K562 (cell line): ENCODE data around the gene P2RX2. TPM values are rescaled to one million over a fixed set of nuclear protein-coding genes. Genes with fewer than 3 reads are reported as not detected.

Source experiments
- ATAC-seq: fragments of 200-7000 bp; cut with Tn5 transposase; 3 replicates; pipeline ENCODE4 v1.9.1; 2020; ENCODE audit warnings: moderate library complexity
- BruUV-seq: library from RNA; stranded (reverse); fragments of 400-500 nt; replicated peaks from 2 replicates; lab custom pipeline; 2021; lab: Mats Ljungman, UMichigan
- CTCF ChIA-PET: fragments of 300-600 bp; formaldehyde crosslinking; extraction: SDS; loops from one replicate; lab custom pipeline; 2021; ENCODE audit warnings: low intra/inter-chr PET ratio; lab: Yijun Ruan, JAX
- POLR2A ChIA-PET: fragments of 300-600, 350-650 bp; sonication (Branson Sonifier 250); formaldehyde crosslinking; extraction: SDS; loops from one replicate; lab custom pipeline; 2021; ENCODE audit warnings: antibody characterized with exemption, inconsistent platforms; lab: Yijun Ruan, JAX
- DNase-seq, 4 experiments: peaks; one replicate each; pipeline versions ENCODE4 v3.0.0 to v3.0.0-alpha.2; 2011 to 2018; ENCODE audit warnings: low spot score in 3 of 4, mixed read lengths in 3 of 4; ENCODE audit errors: extremely low read depth in 1 of 4
- FAIRE-seq: peaks from 2 replicates; lab custom pipeline; 2011; peaks lifted over from hg19 to GRCh38; lab: Jason Lieb, UNC
- H2AFZ ChIP-seq: 2 replicates; pipeline ENCODE4 v1.6.0; 2011; ENCODE audit warnings: low read depth, low read length, control low read depth, inconsistent platforms
- H3K27ac ChIP-seq: fragments of 200-600 bp; 3 replicates; pipeline ENCODE4 v1.8.0; 2011; ENCODE audit warnings: low read depth, mild to moderate bottlenecking, control low read depth, inconsistent platforms, low read length, moderate library complexity, mixed read lengths; ENCODE audit errors: extremely low read depth
- H3K27me3 ChIP-seq, 2 experiments: fragments of 300-600 bp in 1 of 2; 2 replicates in 1 of 2; 3 replicates in 1 of 2; pipeline versions ENCODE4 v1.6.0 to v1.8.0; 2011; ENCODE audit warnings: inconsistent platforms in 2 of 2, low read length in 2 of 2, mild to moderate bottlenecking in 1 of 2, mixed read lengths in 1 of 2, moderate library complexity in 1 of 2; ENCODE audit not compliant: control insufficient read depth in 2 of 2, insufficient read depth in 2 of 2
- H3K36me3 ChIP-seq: fragments of 300-600 bp; 3 replicates; pipeline ENCODE4 v1.8.0; 2011; ENCODE audit warnings: mild to moderate bottlenecking, low read length, inconsistent platforms; ENCODE audit not compliant: control insufficient read depth, insufficient read depth
- H3K4me1 ChIP-seq, 2 experiments: fragments of 200-600 bp in 1 of 2; replicated peaks in 1 of 2; 2 replicates in 1 of 2; 3 replicates in 1 of 2; pipeline versions ENCODE4 v1.5.1 to v1.8.0; 2011; ENCODE audit warnings: inconsistent platforms in 2 of 2, low read length in 2 of 2, mild to moderate bottlenecking in 1 of 2, mixed read lengths in 1 of 2, moderate library complexity in 1 of 2; ENCODE audit not compliant: control insufficient read depth in 2 of 2, insufficient read depth in 2 of 2
- H3K4me2 ChIP-seq: 2 replicates; pipeline ENCODE4 v1.6.1; 2011; ENCODE audit warnings: low read length, control low read depth, inconsistent platforms, mixed read lengths; ENCODE audit not compliant: insufficient read depth
- H3K4me3 ChIP-seq: fragments of 200-600 bp; sonication (generic), shearing (Covaris generic); 2 replicates; pipeline ENCODE4 v1.5.1; 2016; ENCODE audit warnings: control low read depth, inconsistent platforms
- H3K79me2 ChIP-seq: fragments of 200-600 bp; 3 replicates; pipeline ENCODE4 v1.8.0; 2011; ENCODE audit warnings: low read length, inconsistent platforms; ENCODE audit not compliant: control insufficient read depth, insufficient read depth
- H3K9ac ChIP-seq, 2 experiments: 2 replicates each; pipeline versions ENCODE4 v1.6.0 to v1.6.1; 2011; ENCODE audit warnings: low read depth in 2 of 2, low read length in 2 of 2, control low read depth in 1 of 2, inconsistent platforms in 1 of 2, mild to moderate bottlenecking in 1 of 2, mixed read lengths in 1 of 2; ENCODE audit not compliant: insufficient read depth in 1 of 2
- H3K9me1 ChIP-seq: one replicate; pipeline ENCODE4 v1.6.0; 2011; ENCODE audit warnings: inconsistent platforms, mild to moderate bottlenecking, low read length, moderate library complexity; ENCODE audit not compliant: control insufficient read depth, insufficient read depth
- H3K9me3 ChIP-seq: replicated peaks from 2 replicates; pipeline ENCODE4 v1.5.1; 2011; ENCODE audit warnings: low read depth, low read length, inconsistent platforms; ENCODE audit not compliant: control insufficient read depth, insufficient read depth
- H4K20me1 ChIP-seq: replicated peaks from 2 replicates; pipeline ENCODE4 v1.6.1; 2011; ENCODE audit warnings: low read length, inconsistent platforms, mixed read lengths; ENCODE audit not compliant: control insufficient read depth, insufficient read depth
- CAMTA2 ChIP-seq: fragments of 250-450 bp; sonication (Bioruptor Pico); conservative IDR thresholded peaks from 2 replicates; pipeline ENCODE4 v1.5.1; 2022
- CREB1 ChIP-seq, 2 experiments: sonication (generic) in 1 of 2; formaldehyde crosslinking in 1 of 2; IDR thresholded peaks; 2 replicates each; pipeline versions ENCODE4 v1.6.1 to v1.8.0; 2012 to 2022; ENCODE audit warnings: inconsistent platforms in 1 of 2, mild to moderate bottlenecking in 1 of 2, missing genetic modification reagents in 1 of 2, moderate library complexity in 1 of 2
- EP300 ChIP-seq: IDR thresholded peaks from 2 replicates; pipeline ENCODE4 v1.6.1; 2012; ENCODE audit warnings: low read length, improper control_type of control experiment
- MYC ChIP-seq, 2 experiments: fragments of 250-450 bp in 1 of 2; sonication (Bioruptor Pico) in 1 of 2; IDR thresholded peaks; 2 replicates each; pipeline versions ENCODE4 v1.5.1 to v1.6.1; 2012 to 2021; ENCODE audit warnings: low read depth in 2 of 2, borderline replicate concordance in 1 of 2, improper control_type of control experiment in 1 of 2, low read length in 1 of 2, mild to moderate bottlenecking in 1 of 2, moderate library complexity in 1 of 2
- POLR3G ChIP-seq: IDR thresholded peaks from 2 replicates; pipeline ENCODE4 v1.6.1; 2011; ENCODE audit not compliant: insufficient read length, insufficient replicate concordance; ENCODE audit errors: extremely low read depth
- PRMT5 ChIP-seq: sonication (generic); formaldehyde crosslinking; IDR thresholded peaks from 2 replicates; pipeline ENCODE4 v1.5.0; 2020; ENCODE audit warnings: missing genetic modification reagents
- SMARCB1 ChIP-seq: IDR thresholded peaks from 2 replicates; pipeline ENCODE4 v1.6.1; 2011; ENCODE audit warnings: improper control_type of control experiment, low read depth; ENCODE audit not compliant: insufficient read length
- SNIP1 ChIP-seq: fragments of 450-650 bp; IDR thresholded peaks from 2 replicates; pipeline ENCODE4 v1.7.1; 2017; ENCODE audit warnings: low read depth, mild to moderate bottlenecking
- ZNF124 ChIP-seq: sonication (generic); formaldehyde crosslinking; IDR thresholded peaks from 2 replicates; pipeline ENCODE4 v1.8.1; 2022; ENCODE audit warnings: missing genetic modification reagents
- ZNF146 ChIP-seq: IDR thresholded peaks from one replicate; pipeline ENCODE4 v1.6.1; 2018; ENCODE audit warnings: missing compliant biosample characterization; ENCODE audit not compliant: unreplicated experiment
- ZNF586 ChIP-seq: fragments of 450-650 bp; formaldehyde crosslinking; conservative IDR thresholded peaks from 2 replicates; pipeline ENCODE4 v1.4.0; 2020; ENCODE audit warnings: mild to moderate bottlenecking, moderate library complexity
- ZNF707 ChIP-seq: fragments of 250-450 bp; sonication (Bioruptor Pico); conservative IDR thresholded peaks from 2 replicates; pipeline ENCODE4 v1.8.0; 2022; ENCODE audit warnings: inconsistent platforms, mild to moderate bottlenecking, moderate library complexity
- ZNF76 ChIP-seq: fragments of 250-450 bp; sonication (Bioruptor Pico); IDR thresholded peaks from 2 replicates; pipeline ENCODE4 v1.4.0; 2020; ENCODE audit warnings: mild to moderate bottlenecking, moderate library complexity, borderline replicate concordance
- ZNF77 ChIP-seq: fragments of 250-450 bp; sonication (Bioruptor Pico); IDR thresholded peaks from 2 replicates; pipeline ENCODE4 v1.5.0; 2020
- WGBS: fragments of 100-300 bp; shearing (Covaris generic); methylation state at CpG from one replicate; pipeline ENCODE4 v1.1.6; 2016; ENCODE audit warnings: low coverage, mixed read lengths; ENCODE audit not compliant: insufficient coverage; ENCODE audit errors: missing lambda C conversion rate; 5-methylcytosine and 5-hydroxymethylcytosine counted together
- in situ Hi-C: fragments of 300-500 bp; cut with MboI; formaldehyde crosslinking; loops from 4 replicates; pipeline ENCODE4 v1.15.0; 2018; ENCODE audit warnings: inconsistent platforms, mixed read lengths
- intact Hi-C: fragments of 100-400 bp; cut with micrococcal nuclease; formaldehyde crosslinking; loops from 2 replicates; pipeline ENCODE4 v1.14.2; 2022
- polyA plus RNA-seq, 8 experiments: library from polyadenylated mRNA; depleted of rRNA in 4 of 8; stranded (reverse) in 5 of 8; unstranded in 3 of 8; fragments of >200 nt; fragmentation: Nextera tagmentation in 2 of 8; fragmentation: Illumina TruSeq in 1 of 8; extraction: Ambion mirVana in 2 of 8; extraction: Trizol in 1 of 8; gene quantifications; 2 replicates each; pipeline versions ENCODE4 v1.2.1 to v1.2.3, GENCODE V29; 2011 to 2014; ENCODE audit warnings: inconsistent platforms in 1 of 8, missing spikeins in 1 of 8
- total RNA-seq, 7 experiments: library from RNA; depleted of rRNA in 6 of 7; stranded (reverse); fragments of >200 nt in 6 of 7; fragmentation: Illumina TruSeq in 2 of 7; extraction: Trizol in 2 of 7; gene quantifications; 2 replicates each; pipeline versions ENCODE4 v1.2.1 to v1.2.3, GENCODE V29; 2011 to 2021; ENCODE audit warnings: low replicate concordance in 1 of 7
- TF ChIP-seq, protein P1 (sequence below): fragments of 250-450 bp; sonication (Bioruptor Pico); IDR thresholded peaks from 2 replicates; pipeline ENCODE4 v1.5.0; 2021

The P2RX2 gene
- total and polyA plus RNA-seq, 9 of the 15 experiments (the other 6 are each of a cell fraction or from before 2014, with no cell fraction given) = not detected

DNA sequence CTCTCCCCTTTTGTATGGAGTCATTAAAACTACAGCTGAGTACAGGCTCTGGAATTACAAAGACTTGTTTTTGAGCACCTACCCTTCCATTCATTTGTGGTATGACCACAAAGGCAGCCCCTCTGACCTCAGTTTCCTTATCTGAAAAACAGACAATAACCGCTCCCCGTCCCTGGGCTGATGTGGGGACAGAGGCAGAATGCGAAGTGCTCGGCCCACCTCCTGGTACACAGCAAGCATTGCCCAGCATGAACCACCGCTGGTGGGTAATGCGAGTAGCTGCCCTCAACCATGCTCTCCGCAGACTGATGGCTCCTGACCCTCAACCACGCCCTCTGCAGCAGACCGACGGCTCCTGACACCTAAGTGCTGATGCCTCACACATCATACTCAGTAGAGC, 22.4 kb downstream of the P2RX2 start:
- H3K27me3 ChIP-seq = no peaks in the 10 kb centered on the region
- in situ Hi-C loops = no loop called here
- DNase-seq (no peak), ATAC-seq (no peak), FAIRE-seq (no peak)
- H3K36me3 ChIP-seq = peaks cover 93% of the 10 kb centered on the region
- ChIA-PET CTCF (no interaction called here), POLR2A (interaction anchor here (0.6 kb wide), 1 partner anchor 182 kb away, joined by 3 read pairs; no protein-coding TSS in a partner anchor)
- H3K79me2 ChIP-seq = no peaks in the 10 kb centered on the region; the same call in 2 of the 3 replicates
- TF ChIP-seq POLR3G = no peak
- TF ChIP-seq PRMT5 = no peak
- TF ChIP-seq CAMTA2 (CRISPR knock-in tag) = no peak
- TF ChIP-seq ZNF146 (CRISPR knock-in tag) = no peak
- TF ChIP-seq SNIP1 = no peak
- TF ChIP-seq ZNF586 (CRISPR knock-in tag) = no peak
- no peak for TF ChIP-seq ZNF76 (CRISPR knock-in tag)
- no peak for TF ChIP-seq SMARCB1
- TF ChIP-seq CREB1 (IDR thresholded peaks at IDR 0.05) = no peak
- TF ChIP-seq CREB1 (CRISPR knock-in tag; IDR thresholded peaks at IDR 0.05) = no peak
- TF ChIP-seq MYC (IDR thresholded peaks at IDR 0.05; ENCODE audit: low read depth, low read length) = no peak
- TF ChIP-seq MYC (CRISPR knock-in tag; IDR thresholded peaks at IDR 0.05; ENCODE audit: borderline replicate concordance, low read depth) = no peak
- TF ChIP-seq ZNF124 = no peak
- TF ChIP-seq EP300 = no peak
- no peak for TF ChIP-seq ZNF707 (CRISPR knock-in tag)
- TF ChIP-seq ZNF77 = no peak
- TF ChIP-seq, protein P1, sequence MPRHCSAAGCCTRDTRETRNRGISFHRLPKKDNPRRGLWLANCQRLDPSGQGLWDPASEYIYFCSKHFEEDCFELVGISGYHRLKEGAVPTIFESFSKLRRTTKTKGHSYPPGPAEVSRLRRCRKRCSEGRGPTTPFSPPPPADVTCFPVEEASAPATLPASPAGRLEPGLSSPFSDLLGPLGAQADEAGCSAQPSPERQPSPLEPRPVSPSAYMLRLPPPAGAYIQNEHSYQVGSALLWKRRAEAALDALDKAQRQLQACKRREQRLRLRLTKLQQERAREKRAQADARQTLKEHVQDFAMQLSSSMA (CRISPR knock-in tag) = no peak
- H3K9me1 ChIP-seq = no peaks in the 10 kb centered on the region
- no TSS peak for BruUV-seq
- H2AFZ ChIP-seq = no peak overlapping the region
- intact Hi-C loops = no loop called here
- no peak overlapping the region for H3K27ac ChIP-seq
- H4K20me1 ChIP-seq = peaks cover 10% of the 10 kb centered on the region; the same call in 1 of the 2 replicates
- no peak overlapping the region for H3K4me2 ChIP-seq
- H3K4me3 ChIP-seq = no peak overlapping the region
- H3K9ac ChIP-seq = no peak overlapping the region
- no peaks in the 10 kb centered on the region for H3K9me3 ChIP-seq
- peaks cover 0 to 6% of the 10 kb centered on the region in 2 experiments; a peak in 2 of 5 replicates for H3K4me1 ChIP-seq
- 80% methylated on average over 10 of the region's 10 CpGs for WGBS
